NOMO-1 treated with dmso at 0.1 percent for 144 hours (cell line): Measurements from ENCODE around the gene KIF26B.

Source experiments
- DNase-seq: peaks from one replicate; lab custom pipeline; 2025; ENCODE audit not compliant: unreplicated experiment; lab: John Stamatoyannopoulos, UW

Gene KIF26B

GRCh38 chr1:245207056-245207638, 52.4 kb downstream of the KIF26B start:
- DNase-seq: no peak

GRCh38 chr1:245207801-245208200, 53.0 kb downstream of the KIF26B start:
- no peak for DNase-seq

GRCh38 chr1:245209658-245210435, 55.1 kb downstream of the KIF26B start:
- DNase-seq: no peak

GRCh38 chr1:245211035-245211749, 56.4 kb downstream of the KIF26B start:
- DNase-seq: no peak

- DNase-seq: no peak
These were observed 57.0 kb downstream of the KIF26B start for GRCh38 chr1:245211761-245212160.

GRCh38 chr1:245212221-245212710, 57.5 kb downstream of the KIF26B start:
- DNase-seq: no peak

GRCh38 chr1:245213066-245213831, 58.5 kb downstream of the KIF26B start:
- no peak for DNase-seq

- DNase-seq: no peak
These were observed 60.3 kb downstream of the KIF26B start for GRCh38 chr1:245215071-245215470.

- no peak for DNase-seq
These were observed 61.8 kb downstream of the KIF26B start for GRCh38 chr1:245216366-245217115.

- DNase-seq: no peak
These were observed 63.2 kb downstream of the KIF26B start for GRCh38 chr1:245217853-245218608.

GRCh38 chr1:245220381-245220985, 65.7 kb downstream of the KIF26B start:
- no peak for DNase-seq

- DNase-seq: no peak
These were observed 67.0 kb downstream of the KIF26B start for GRCh38 chr1:245221805-245222204.

GRCh38 chr1:245222931-245223595, 68.3 kb downstream of the KIF26B start:
- no peak for DNase-seq

GRCh38 chr1:245225322-245226202, 70.8 kb downstream of the KIF26B start:
- no peak for DNase-seq

- no peak for DNase-seq
These were observed 71.4 kb downstream of the KIF26B start for GRCh38 chr1:245226203-245226499.

GRCh38 chr1:245229051-245229450, 74.3 kb downstream of the KIF26B start:
- no peak for DNase-seq

- no peak for DNase-seq
These were observed 78.1 kb downstream of the KIF26B start for GRCh38 chr1:245232931-245233330.
